Measurements from ENCODE around the gene NACA2. TPM values are rescaled to one million over a fixed set of nuclear protein-coding genes. Genes with fewer than 3 reads are reported as not detected.

NACA2 gene
- total and polyA plus RNA-seq, 2 of the 13 experiments (the other 11 are each of a cell fraction or from before 2014, with no cell fraction given) = 0.21 TPM; not detected in 1

GRCh38 chr17:61617330-61617729 lies 26.3 kb upstream of the NACA2 start (continued):
- no peak for TF ChIP-seq MXD1 (CRISPR knock-in tag; IDR thresholded peaks at IDR 0.05)
- no peak for TF ChIP-seq AKNA (CRISPR knock-in tag; IDR thresholded peaks at IDR 0.05; ENCODE audit: borderline replicate concordance)
- no peak for TF ChIP-seq ZNF879 (CRISPR knock-in tag; IDR thresholded peaks at IDR 0.05)
- no peak for TF ChIP-seq PAXIP1 (CRISPR knock-in tag; conservative IDR thresholded peaks at IDR 0.05)
- TF ChIP-seq FOXK2 (IDR thresholded peaks at IDR 0.05) = no peak
- no peak for TF ChIP-seq ZMAT5 (CRISPR knock-in tag; IDR thresholded peaks at IDR 0.05; ENCODE audit: borderline replicate concordance, low read depth)
- no peak for TF ChIP-seq NFKB2 (CRISPR knock-in tag; IDR thresholded peaks at IDR 0.05; ENCODE audit: borderline replicate concordance)
- TF ChIP-seq SMAD1 (CRISPR knock-in tag; IDR thresholded peaks at IDR 0.05; ENCODE audit: borderline replicate concordance, low read depth) = no peak
- no peak for TF ChIP-seq MXD4 (CRISPR knock-in tag; IDR thresholded peaks at IDR 0.05)
- no peak for TF ChIP-seq ZNF766 (CRISPR knock-in tag; IDR thresholded peaks at IDR 0.05; ENCODE audit: borderline replicate concordance)

Measured in HepG2 (cell line).